ENCODE measurements around the gene B2M. TPM values are rescaled to one million over a fixed set of nuclear protein-coding genes. Genes with fewer than 3 reads are reported as not detected.
A peak's percentile ranks its signal among the peaks of the same experiment; 100 is the strongest.

The B2M gene
- total and polyA plus RNA-seq, 4 donors = 1,933 to 11,026 (median 3,433) TPM

DNA sequence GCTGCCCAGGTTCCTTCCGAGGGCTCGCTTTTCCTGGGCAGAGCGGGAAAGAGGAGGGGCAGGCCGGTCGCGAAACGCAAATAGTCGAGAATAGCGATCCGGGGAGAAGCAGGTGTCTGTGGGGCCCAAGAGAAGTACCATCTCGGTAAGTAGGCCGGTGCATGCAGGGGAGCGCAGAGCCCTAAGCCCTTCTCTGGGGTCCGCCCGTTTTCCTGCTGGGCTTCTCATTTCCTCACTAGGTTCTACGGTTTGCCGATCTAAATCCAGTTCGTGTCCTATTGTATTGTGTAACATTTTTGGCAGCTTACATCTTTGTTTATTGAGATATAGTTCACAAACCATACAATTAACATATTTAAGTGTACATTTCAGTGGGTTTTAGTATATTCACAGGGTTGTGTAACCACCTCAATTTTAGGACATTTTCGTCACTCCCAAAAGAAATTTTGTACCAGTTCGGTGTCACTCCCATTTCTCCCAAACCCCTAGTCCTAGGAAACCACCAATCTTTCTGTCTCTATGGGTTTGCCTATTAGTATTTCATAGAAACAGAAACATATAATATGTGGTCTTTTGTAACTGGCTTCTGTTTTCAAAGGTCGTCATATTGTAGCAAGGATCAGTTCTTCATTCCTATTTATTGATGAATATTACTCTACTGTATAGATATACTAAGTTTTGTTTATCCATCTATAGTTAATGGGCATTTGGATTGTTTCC lies 18.3 kb downstream of the B2M start:
- Histone ChIP-seq H3K9ac (ENCODE audit: insufficient read depth in 1 of 2, low read length in 2 of 2) (peak overlapping the region; percentile 66 to 88), H3K9me3 (ENCODE audit: control insufficient read depth in 4 of 4, insufficient read depth in 3 of 4, low read length in 3 of 4) (no peaks in the 10 kb centered on the region), H3K27ac (ENCODE audit: low read depth in 1 of 2, low read length in 1 of 2) (peak overlapping the region; percentile 95 to 100), H3K36me3 (ENCODE audit: control insufficient read depth in 4 of 4, insufficient read depth in 4 of 4, low read length in 4 of 4) (peaks cover 0 to 6% (median 3%) of the 10 kb centered on the region in 4 donors), H3K4me1 (ENCODE audit: control insufficient read depth in 5 of 5, insufficient read depth in 5 of 5, low read length in 5 of 5) (peaks cover 0 to 19% (median 3%) of the 10 kb centered on the region in 5 donors), H3K4me3 (peak overlapping the region; percentile 83), H3K27me3 (ENCODE audit: control insufficient read depth in 3 of 3, insufficient read depth in 3 of 3, low read length in 2 of 3) (no peaks in the 10 kb centered on the region)
- WGBS, 2 donors = 2 to 3% methylated on average over 21 of the region's 21 CpGs
- TF ChIP-seq, protein P1, sequence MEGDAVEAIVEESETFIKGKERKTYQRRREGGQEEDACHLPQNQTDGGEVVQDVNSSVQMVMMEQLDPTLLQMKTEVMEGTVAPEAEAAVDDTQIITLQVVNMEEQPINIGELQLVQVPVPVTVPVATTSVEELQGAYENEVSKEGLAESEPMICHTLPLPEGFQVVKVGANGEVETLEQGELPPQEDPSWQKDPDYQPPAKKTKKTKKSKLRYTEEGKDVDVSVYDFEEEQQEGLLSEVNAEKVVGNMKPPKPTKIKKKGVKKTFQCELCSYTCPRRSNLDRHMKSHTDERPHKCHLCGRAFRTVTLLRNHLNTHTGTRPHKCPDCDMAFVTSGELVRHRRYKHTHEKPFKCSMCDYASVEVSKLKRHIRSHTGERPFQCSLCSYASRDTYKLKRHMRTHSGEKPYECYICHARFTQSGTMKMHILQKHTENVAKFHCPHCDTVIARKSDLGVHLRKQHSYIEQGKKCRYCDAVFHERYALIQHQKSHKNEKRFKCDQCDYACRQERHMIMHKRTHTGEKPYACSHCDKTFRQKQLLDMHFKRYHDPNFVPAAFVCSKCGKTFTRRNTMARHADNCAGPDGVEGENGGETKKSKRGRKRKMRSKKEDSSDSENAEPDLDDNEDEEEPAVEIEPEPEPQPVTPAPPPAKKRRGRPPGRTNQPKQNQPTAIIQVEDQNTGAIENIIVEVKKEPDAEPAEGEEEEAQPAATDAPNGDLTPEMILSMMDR (IDR thresholded peaks at IDR 0.05; ENCODE audit: control extremely low read depth, extremely low read depth) = no peak
- peak in 2 of 3 donors; percentile 52 to 69 for DNase-seq
- ATAC-seq (ENCODE audit: insufficient read depth, low FRiP score) = peak; percentile 0

DNA sequence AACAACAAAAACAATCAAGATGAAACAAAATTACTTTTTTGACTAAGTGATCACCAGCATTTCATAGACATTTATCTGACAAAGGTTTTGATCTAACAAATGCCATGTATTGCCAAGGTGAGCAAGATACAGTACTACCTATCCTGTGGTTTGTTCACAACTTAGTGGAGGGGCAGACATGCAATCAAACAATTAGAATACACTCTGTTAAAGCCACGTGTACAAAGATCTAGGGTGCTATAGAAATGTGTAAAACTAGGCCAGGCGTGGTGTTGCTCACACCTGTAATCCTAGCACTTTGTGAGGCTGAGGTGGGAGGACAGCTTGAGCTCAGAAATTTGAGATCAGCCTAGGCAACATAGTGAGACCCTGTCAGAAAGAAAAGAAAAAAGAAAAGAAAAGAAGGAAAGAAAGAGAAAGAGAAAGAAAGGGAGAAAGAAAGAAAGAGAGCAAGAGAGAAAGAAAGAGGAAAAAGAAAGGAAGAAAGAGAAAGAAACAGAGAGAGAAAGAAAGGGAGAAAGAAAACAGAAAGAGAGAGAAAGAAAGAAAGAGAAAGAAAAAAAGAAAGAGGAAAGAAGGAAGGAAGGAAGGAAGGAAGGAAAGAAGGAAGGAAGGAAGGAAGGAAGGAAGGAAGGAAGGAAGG lies 23.6 kb downstream of the B2M start:
- no peak for DNase-seq
- H3K27me3 ChIP-seq (ENCODE audit: control insufficient read depth in 3 of 3, insufficient read depth in 3 of 3, low read length in 2 of 3) = no peaks in the 10 kb centered on the region
- H3K4me3 ChIP-seq = no peak overlapping the region
- 73 to 74% methylated on average over 2 of the region's 2 CpGs for WGBS, 2 donors
- TF ChIP-seq, protein P1 (IDR thresholded peaks at IDR 0.05; ENCODE audit: control extremely low read depth, extremely low read depth) = no peak
- H3K9me3 ChIP-seq (ENCODE audit: control insufficient read depth in 4 of 4, insufficient read depth in 3 of 4, low read length in 3 of 4) = no peaks in the 10 kb centered on the region
- peaks cover 0 to 21% (median 2%) of the 10 kb centered on the region in 5 donors for H3K4me1 ChIP-seq (ENCODE audit: control insufficient read depth in 5 of 5, insufficient read depth in 5 of 5, low read length in 5 of 5)
- H3K27ac ChIP-seq (ENCODE audit: low read depth in 1 of 2, low read length in 1 of 2) = peak overlapping the region; percentile 2 to 80
- H3K36me3 ChIP-seq (ENCODE audit: control insufficient read depth in 4 of 4, insufficient read depth in 4 of 4, low read length in 4 of 4) = peaks cover 0 to 6% (median 3%) of the 10 kb centered on the region in 4 donors
- ATAC-seq (ENCODE audit: insufficient read depth, low FRiP score) = no peak
- H3K9ac ChIP-seq (ENCODE audit: insufficient read depth in 1 of 2, low read length in 2 of 2) = no peak overlapping the region

DNA sequence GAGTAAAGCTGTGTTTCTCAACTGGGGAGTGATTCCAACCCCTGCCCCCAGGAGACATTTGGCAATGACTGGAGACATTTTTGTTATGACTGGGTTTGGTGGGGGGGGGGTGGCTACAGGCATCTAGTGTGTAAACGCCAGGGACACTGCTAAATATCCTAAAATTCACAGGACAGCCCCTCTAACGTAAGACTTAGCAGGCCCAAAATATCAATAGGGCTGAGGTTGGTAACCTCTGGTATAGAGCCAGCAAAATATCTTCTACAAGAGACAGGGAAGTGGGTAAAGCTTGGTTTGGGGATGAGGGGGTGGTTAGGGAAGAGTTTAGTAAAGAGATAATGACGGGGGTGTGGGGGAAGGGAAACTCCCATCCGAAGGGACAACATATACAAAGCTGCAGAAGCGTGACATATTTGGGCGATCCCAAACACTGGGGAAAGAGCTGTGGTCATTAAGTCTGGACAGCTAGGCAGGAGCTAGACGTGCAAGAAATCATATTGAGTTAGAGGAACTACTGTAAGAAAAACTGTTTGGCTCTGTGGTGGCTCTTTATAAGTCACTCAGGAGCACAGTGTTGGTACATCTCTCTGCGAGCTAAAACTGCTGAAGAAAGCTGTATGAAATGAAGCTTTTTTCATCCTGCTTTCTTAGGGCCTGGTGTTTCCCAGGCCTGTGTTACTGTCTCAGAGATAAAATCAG lies 24.3 kb downstream of the B2M start:
- WGBS, 2 donors = 25 to 36% methylated on average over 8 of the region's 8 CpGs
- H3K27ac ChIP-seq (ENCODE audit: low read depth in 1 of 2, low read length in 1 of 2) = peak overlapping the region in 1 of 2 donors; percentile 80
- no peaks in the 10 kb centered on the region for H3K9me3 ChIP-seq (ENCODE audit: control insufficient read depth in 4 of 4, insufficient read depth in 3 of 4, low read length in 3 of 4)
- DNase-seq (peak; percentile 38 to 54 (median 50)), ATAC-seq (ENCODE audit: insufficient read depth, low FRiP score) (peak; percentile 34)
- no peaks in the 10 kb centered on the region for H3K27me3 ChIP-seq (ENCODE audit: control insufficient read depth in 3 of 3, insufficient read depth in 3 of 3, low read length in 2 of 3)
- H3K9ac ChIP-seq (ENCODE audit: insufficient read depth in 1 of 2, low read length in 2 of 2) = no peak overlapping the region
- H3K4me3 ChIP-seq = no peak overlapping the region
- peaks cover 0 to 21% (median under 1%) of the 10 kb centered on the region in 5 donors for H3K4me1 ChIP-seq (ENCODE audit: control insufficient read depth in 5 of 5, insufficient read depth in 5 of 5, low read length in 5 of 5)
- peaks cover 0 to 6% (median 3%) of the 10 kb centered on the region in 4 donors for H3K36me3 ChIP-seq (ENCODE audit: control insufficient read depth in 4 of 4, insufficient read depth in 4 of 4, low read length in 4 of 4)
- TF ChIP-seq, protein P1 (IDR thresholded peaks at IDR 0.05; ENCODE audit: control extremely low read depth, extremely low read depth) = no peak

Data from lung (tissue), 12 donors.